Measurements from ENCODE around the gene MTMR11. TPM values are rescaled to one million over a fixed set of nuclear protein-coding genes. Genes with fewer than 3 reads are reported as not detected.

MTMR11 gene
- total and polyA plus RNA-seq, 2 of the 8 experiments (the other 6 are each of a cell fraction or from before 2014, with no cell fraction given), result 3.7 to 4.8 TPM

DNA sequence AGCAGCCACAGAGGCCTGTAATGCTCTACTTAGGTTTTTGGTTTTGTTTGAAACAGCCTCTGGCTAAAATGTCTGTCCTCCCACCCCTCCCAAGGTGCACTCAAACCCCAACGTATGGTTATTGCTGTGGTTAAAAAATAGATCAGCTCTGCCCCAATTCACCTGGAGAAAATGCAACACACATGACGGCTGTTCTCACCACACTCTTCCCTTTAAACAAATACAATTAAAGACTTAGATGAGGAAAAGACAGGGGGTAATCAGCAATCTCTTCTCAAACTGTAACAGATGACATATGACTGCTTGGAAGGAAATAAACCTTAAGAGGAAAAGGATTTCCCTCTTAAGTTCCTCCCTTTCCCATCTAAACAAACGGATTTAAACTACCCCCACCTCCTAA lies 6.2 kb upstream of the MTMR11 start:
- no peak overlapping the region for H3K23ac ChIP-seq (ENCODE audit: insufficient read length)
- H3K4me3 ChIP-seq (ENCODE audit: extremely low read depth in 1 of 4, insufficient read depth in 2 of 4, low read depth in 3 of 4, low read length in 4 of 4), result no peak overlapping the region
- H2BK5ac ChIP-seq (ENCODE audit: low read depth, low read length), result no peak overlapping the region
- no peaks in the 10 kb centered on the region; the same call in 1 of the 2 replicates for H3K79me1 ChIP-seq (ENCODE audit: low read depth, low read length)
- no peak overlapping the region for H2BK15ac ChIP-seq (ENCODE audit: low read length)
- no peak overlapping the region for H2AFZ ChIP-seq (ENCODE audit: low read length)
- H3K27ac ChIP-seq (ENCODE audit: low read depth, low read length), result no peak overlapping the region
- no peak overlapping the region for H2BK12ac ChIP-seq (ENCODE audit: low read depth, low read length)
- H3K56ac ChIP-seq (replicated peaks; ENCODE audit: insufficient read length, low read depth, low read length), result no peak overlapping the region
- H2BK20ac ChIP-seq (ENCODE audit: low read length), result no peak overlapping the region
- no peak overlapping the region; a peak in 1 of 7 replicates for H3K9ac ChIP-seq (replicated peaks in 1 of 4; ENCODE audit: extremely low read depth in 1 of 4, low read depth in 3 of 4, low read length in 3 of 4)
- H3K23me2 ChIP-seq (ENCODE audit: low read depth, low read length), result no peaks in the 10 kb centered on the region; the same call in 1 of the 2 replicates
- no peaks in the 10 kb centered on the region for H4K20me1 ChIP-seq (replicated peaks in 1 of 2; ENCODE audit: control insufficient read depth in 1 of 2, insufficient read depth in 2 of 2, low read length in 2 of 2)
- H3K18ac ChIP-seq (ENCODE audit: extremely low read depth, low read length), result no peak overlapping the region
- H3K14ac ChIP-seq (ENCODE audit: insufficient read length), result no peak overlapping the region
- TF ChIP-seq SAP30 (IDR thresholded peaks at IDR 0.05; ENCODE audit: insufficient read depth, insufficient replicate concordance, low read length) (no peak), TAF1 (IDR thresholded peaks at IDR 0.05; ENCODE audit: low read depth, low read length) (no peak), BCL11A (IDR thresholded peaks at IDR 0.05; ENCODE audit: low read depth in 2 of 2, low read length in 2 of 2) (no peak), RXRA (IDR thresholded peaks at IDR 0.05; ENCODE audit: insufficient read depth, low read depth, low read length) (no peak), TCF12 (IDR thresholded peaks at IDR 0.05; ENCODE audit: low read depth, low read length) (no peak), POU5F1 (IDR thresholded peaks at IDR 0.05; ENCODE audit: low read depth, low read length) (no peak), SRF (IDR thresholded peaks at IDR 0.05; ENCODE audit: low read depth, low read length) (no peak), NRF1 (IDR thresholded peaks at IDR 0.05; ENCODE audit: low read depth, low read length) (no peak), RBBP5 (IDR thresholded peaks at IDR 0.05; ENCODE audit: borderline replicate concordance, low read depth, low read length) (no peak), CHD1 (IDR thresholded peaks at IDR 0.05; ENCODE audit: low read depth, low read length) (no peak)
- TF ChIP-seq, protein P1, sequence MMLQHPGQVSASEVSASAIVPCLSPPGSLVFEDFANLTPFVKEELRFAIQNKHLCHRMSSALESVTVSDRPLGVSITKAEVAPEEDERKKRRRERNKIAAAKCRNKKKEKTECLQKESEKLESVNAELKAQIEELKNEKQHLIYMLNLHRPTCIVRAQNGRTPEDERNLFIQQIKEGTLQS (IDR thresholded peaks at IDR 0.05; ENCODE audit: insufficient read depth, low read depth, low read length), result no peak
- H4K91ac ChIP-seq (replicated peaks; ENCODE audit: insufficient read length, low read length), result no peak overlapping the region
- H3K36me3 ChIP-seq (ENCODE audit: control insufficient read depth in 2 of 4, insufficient read depth in 4 of 4, low read length in 3 of 4), result peaks cover 0 to 31% (median 17%) of the 10 kb centered on the region in 4 experiments; a peak in 6 of 8 replicates
- no peak overlapping the region for H2AK5ac ChIP-seq (ENCODE audit: low read depth, low read length)
- DNase-seq (ENCODE audit: low read depth in 1 of 2, low spot score in 2 of 2) (no peak), FAIRE-seq (no peak)
- CTCF ChIA-PET (ENCODE audit: partially characterized antibody), result interaction anchor here (0.8 to 3.1 kb wide), 8 partner anchors 9 to 188 kb away, joined by 3 to 14 read pairs (median 4); a partner anchor contains a TSS
- H4K5ac ChIP-seq (ENCODE audit: insufficient read length, low read depth, low read length), result no peak overlapping the region
- WGBS, 2 experiments (ENCODE audit: extremely low coverage in 1 of 2, insufficient coverage in 1 of 2, insufficient read length in 1 of 2, insufficient replicate concordance in 2 of 2, low coverage in 1 of 2, low lambda C conversion rate in 2 of 2, missing lambda C conversion rate in 1 of 2), result 73% methylated on average over 3 of the region's 3 CpGs; no CpG with 5 or more reads in 1 of the 2 experiments
- H3K27me3 ChIP-seq (replicated peaks in 1 of 4; ENCODE audit: control insufficient read depth in 3 of 4, extremely low read depth in 1 of 4, insufficient read depth in 3 of 4, low read length in 3 of 4), result no peaks in the 10 kb centered on the region
- POLR2A ChIA-PET (ENCODE audit: partially characterized antibody), result interaction anchor here (0.7 to 1.6 kb wide), 7 partner anchors 10 to 125 kb away, joined by 3 to 5 read pairs (median 3); partner anchors contain the start of genes SV2A and VPS45
- no peak overlapping the region for H4K8ac ChIP-seq (ENCODE audit: extremely low read depth, insufficient read depth, low read length)
- no peak overlapping the region for H3K4me2 ChIP-seq (ENCODE audit: insufficient read depth in 1 of 2, low read depth in 2 of 2, low read length in 2 of 2)
- H3K79me2 ChIP-seq (ENCODE audit: control insufficient read depth in 1 of 2, insufficient read depth in 2 of 2, low read length in 2 of 2), result no peaks in the 10 kb centered on the region
- no peak overlapping the region for H2BK120ac ChIP-seq (replicated peaks; ENCODE audit: low read depth, low read length)
- peaks cover 0 to 11% (median 5%) of the 10 kb centered on the region in 4 experiments; a peak in 6 of 7 replicates for H3K4me1 ChIP-seq (replicated peaks in 1 of 4; ENCODE audit: control insufficient read depth in 3 of 4, insufficient read depth in 4 of 4, low read length in 3 of 4)
- H3K4ac ChIP-seq (replicated peaks; ENCODE audit: insufficient read length, low read depth, low read length), result no peak overlapping the region
- no peaks in the 10 kb centered on the region for H3K9me3 ChIP-seq (ENCODE audit: insufficient read depth in 2 of 2, low read depth in 1 of 2, low read length in 1 of 2)

Data from H1 (cell line).